Measurements from ENCODE around the gene MOV10L1. TPM values are rescaled to one million over a fixed set of nuclear protein-coding genes. Genes with fewer than 3 reads are reported as not detected.

The MOV10L1 gene
- total and polyA plus RNA-seq, 9 of the 15 experiments (the other 6 are each of a cell fraction or from before 2014, with no cell fraction given), result 0.06 to 0.43 (median 0.15) TPM

GRCh38 chr22:50171319-50171964 lies 81.6 kb downstream of the MOV10L1 start:
- H4K20me1 ChIP-seq (replicated peaks; ENCODE audit: control insufficient read depth, insufficient read depth, low read length), result no peaks in the 10 kb centered on the region
- TSS peak; percentile 61 for BruUV-seq (replicated peaks)
- peaks cover 10 to 60% of the 10 kb centered on the region in 2 experiments; a peak in 4 of 5 replicates for H3K4me1 ChIP-seq (replicated peaks in 1 of 2; ENCODE audit: control insufficient read depth in 2 of 2, insufficient read depth in 2 of 2, low read length in 2 of 2)
- no peak overlapping the region for H3K27ac ChIP-seq (ENCODE audit: extremely low read depth, low read depth, low read length)
- ChIA-PET CTCF (ENCODE audit: low intra/inter-chr PET ratio) (no interaction called here), POLR2A (interaction anchor here (0.5 to 1.1 kb wide), 2 partner anchors 13 to 19 kb away, joined by 4 to 7 read pairs; no protein-coding TSS in a partner anchor)
- peak overlapping the region; percentile 40 for H3K4me3 ChIP-seq
- H3K4me2 ChIP-seq (ENCODE audit: insufficient read depth, low read length), result peak overlapping the region; percentile 66
- WGBS (ENCODE audit: insufficient coverage, low coverage, missing lambda C conversion rate), result 75% methylated on average over 9 of the region's 15 CpGs
- H3K36me3 ChIP-seq (ENCODE audit: control insufficient read depth, insufficient read depth, low read length), result no peaks in the 10 kb centered on the region
- H3K27me3 ChIP-seq (ENCODE audit: control insufficient read depth in 2 of 2, insufficient read depth in 2 of 2, low read length in 2 of 2), result no peaks in the 10 kb centered on the region
- H3K9me1 ChIP-seq (ENCODE audit: control insufficient read depth, insufficient read depth, low read length), result no peaks in the 10 kb centered on the region
- no peak for FAIRE-seq
- peak overlapping the region; percentile 20 to 80; a peak in 3 of 4 replicates for H3K9ac ChIP-seq (ENCODE audit: insufficient read depth in 1 of 2, low read depth in 2 of 2, low read length in 2 of 2)
- no peaks in the 10 kb centered on the region for H3K9me3 ChIP-seq (replicated peaks; ENCODE audit: control insufficient read depth, insufficient read depth, low read depth, low read length)
- H2AFZ ChIP-seq (ENCODE audit: low read depth, low read length), result no peak overlapping the region
- in situ Hi-C loops (cut with MboI), result no loop called here
- DNase-seq (ENCODE audit: extremely low read depth in 1 of 4, low spot score in 3 of 4), result no peak
- TF ChIP-seq RBFOX2 (IDR thresholded peaks at IDR 0.05; ENCODE audit: low read depth, low read length), result peak; percentile 52; the same call in 1 of the 2 replicates
- no peak for TF ChIP-seq ETV6 (IDR thresholded peaks at IDR 0.05; ENCODE audit: borderline replicate concordance in 1 of 2, low read depth in 2 of 2, low read length in 1 of 2)
- TF ChIP-seq ETV6 (CRISPR knock-in tag; IDR thresholded peaks at IDR 0.05; ENCODE audit: borderline replicate concordance), result no peak
- TF ChIP-seq MAFF (IDR thresholded peaks at IDR 0.05; ENCODE audit: low read length), result no peak
- ATAC-seq, result no peak
- no peaks in the 10 kb centered on the region for H3K79me2 ChIP-seq (ENCODE audit: control insufficient read depth, insufficient read depth, low read length)
- intact Hi-C loops (cut with micrococcal nuclease), result no loop called here

GRCh38 chr22:50171965-50172421 lies 82.2 kb downstream of the MOV10L1 start:
- intact Hi-C loops (cut with micrococcal nuclease), result no loop called here
- 70% methylated on average over 10 of the region's 13 CpGs for WGBS (ENCODE audit: insufficient coverage, low coverage, missing lambda C conversion rate)
- ChIA-PET POLR2A (no interaction called here), CTCF (ENCODE audit: low intra/inter-chr PET ratio) (no interaction called here)
- DNase-seq (ENCODE audit: extremely low read depth in 1 of 4, low spot score in 3 of 4) (no peak), FAIRE-seq (no peak), ATAC-seq (no peak)
- Histone ChIP-seq H3K36me3 (ENCODE audit: control insufficient read depth, insufficient read depth, low read length) (no peaks in the 10 kb centered on the region), H3K4me3 (no peak overlapping the region), H3K27me3 (ENCODE audit: control insufficient read depth in 2 of 2, insufficient read depth in 2 of 2, low read length in 2 of 2) (no peaks in the 10 kb centered on the region), H3K4me1 (replicated peaks in 1 of 2; ENCODE audit: control insufficient read depth in 2 of 2, insufficient read depth in 2 of 2, low read length in 2 of 2) (peaks cover 10 to 62% of the 10 kb centered on the region in 2 experiments; a peak in 4 of 5 replicates), H3K9me1 (ENCODE audit: control insufficient read depth, insufficient read depth, low read length) (no peaks in the 10 kb centered on the region), H2AFZ (ENCODE audit: low read depth, low read length) (no peak overlapping the region), H3K9ac (ENCODE audit: insufficient read depth in 1 of 2, low read depth in 2 of 2, low read length in 2 of 2) (peak overlapping the region in 1 of 2 experiments; percentile 73; a peak in 2 of 4 replicates), H3K79me2 (ENCODE audit: control insufficient read depth, insufficient read depth, low read length) (no peaks in the 10 kb centered on the region), H3K27ac (ENCODE audit: extremely low read depth, low read depth, low read length) (no peak overlapping the region), H3K4me2 (ENCODE audit: insufficient read depth, low read length) (no peak overlapping the region), H4K20me1 (replicated peaks; ENCODE audit: control insufficient read depth, insufficient read depth, low read length) (no peaks in the 10 kb centered on the region), H3K9me3 (replicated peaks; ENCODE audit: control insufficient read depth, insufficient read depth, low read depth, low read length) (no peaks in the 10 kb centered on the region)
- BruUV-seq (replicated peaks), result no TSS peak
- in situ Hi-C loops (cut with MboI), result no loop called here
- TF ChIP-seq ZNF707 (CRISPR knock-in tag; conservative IDR thresholded peaks at IDR 0.05), result no peak
- TF ChIP-seq TCF7 (IDR thresholded peaks at IDR 0.05; ENCODE audit: borderline replicate concordance), result no peak
- no peak for TF ChIP-seq MECOM (CRISPR knock-in tag; IDR thresholded peaks at IDR 0.05)
- no peak for TF ChIP-seq NCOA2 (IDR thresholded peaks at IDR 0.05; ENCODE audit: partially characterized antibody in 2 of 2)
- TF ChIP-seq ZNF449 (CRISPR knock-in tag; IDR thresholded peaks at IDR 0.05), result no peak
- TF ChIP-seq HDAC1 (IDR thresholded peaks at IDR 0.05), result no peak
- TF ChIP-seq SETDB1 (IDR thresholded peaks at IDR 0.05; ENCODE audit: low read length), result no peak
- no peak for TF ChIP-seq SREBF1 (IDR thresholded peaks at IDR 0.05; ENCODE audit: borderline replicate concordance, low read depth, low read length)
- TF ChIP-seq ZNF24 (IDR thresholded peaks at IDR 0.05), result no peak
- no peak for TF ChIP-seq CREB1 (IDR thresholded peaks at IDR 0.05)
- no peak for TF ChIP-seq CREB1 (CRISPR knock-in tag; IDR thresholded peaks at IDR 0.05)
- TF ChIP-seq RUNX1 (IDR thresholded peaks at IDR 0.05; ENCODE audit: low read depth), result no peak
- TF ChIP-seq ZFP1 (CRISPR knock-in tag; IDR thresholded peaks at IDR 0.05), result no peak

All from K562 (cell line).